Heart right ventricle (tissue), 16 donors: ENCODE measurements around the gene CNOT6L. TPM values are rescaled to one million over a fixed set of nuclear protein-coding genes. Genes with fewer than 3 reads are reported as not detected.

Source experiments
- ATAC-seq, 8 donors: fragments of 200-7000 bp; cut with Tn5 transposase; one replicate each; pipeline ENCODE4 v1.9.1; 2020; ENCODE audit warnings: mild to moderate bottlenecking in 8 of 8, moderate library complexity in 8 of 8, moderate number of reproducible peaks in 1 of 8
- DNase-seq, 2 donors: peaks; one replicate each; pipeline ENCODE4 v3.0.0-alpha.2; 2020
- H3K27ac ChIP-seq, 10 donors: fragments of 200-600 bp; sonication (generic) in 2 of 10; one replicate each; pipeline versions ENCODE4 v1.5.0 to v1.8.0; 2020 to 2022; ENCODE audit warnings: mild to moderate bottlenecking in 3 of 10
- H3K27me3 ChIP-seq, 7 donors: fragments of 200-600 bp; one replicate each; pipeline ENCODE4 v1.8.0; 2021 to 2022; ENCODE audit warnings: mild to moderate bottlenecking in 2 of 7
- H3K36me3 ChIP-seq, 9 donors: fragments of 200-600 bp; sonication (generic) in 1 of 9; one replicate each; pipeline versions ENCODE4 v1.5.0 to v1.8.0; 2020 to 2022; ENCODE audit warnings: mild to moderate bottlenecking in 2 of 9
- H3K4me1 ChIP-seq, 9 donors: fragments of 200-600 bp; sonication (generic) in 1 of 9; one replicate each; pipeline versions ENCODE4 v1.5.0 to v1.8.0; 2020 to 2022; ENCODE audit warnings: mild to moderate bottlenecking in 4 of 9
- H3K4me3 ChIP-seq, 10 donors: fragments of 200-600 bp; sonication (generic) in 2 of 10; one replicate each; pipeline versions ENCODE4 v1.5.0 to v1.8.0; 2020 to 2022; ENCODE audit warnings: mild to moderate bottlenecking in 7 of 10, moderate library complexity in 2 of 10
- H3K9me3 ChIP-seq, 11 donors: fragments of 200-600 bp in 10 of 11; sonication (generic) in 2 of 11; one replicate each; pipeline versions ENCODE4 v1.5.0 to v1.8.0; 2013 to 2022; ENCODE audit warnings: mild to moderate bottlenecking in 2 of 11, control low read depth in 1 of 11, moderate library complexity in 1 of 11
- CTCF ChIP-seq, 9 donors: fragments of 200-600 bp; sonication (generic) in 2 of 9; IDR thresholded peaks; one replicate each; pipeline versions ENCODE4 v1.5.0 to v1.8.0; 2021 to 2022; ENCODE audit warnings: antibody characterized with exemption in 9 of 9, mild to moderate bottlenecking in 5 of 9, moderate library complexity in 1 of 9
- WGBS, 2 donors: extraction: QIAGEN DNeasy Blood & Tissue Kit; methylation state at CpG; one replicate each; pipeline ENCODE4 v1.1.7; 2013; ENCODE audit warnings: inconsistent platforms in 1 of 2; 5-methylcytosine and 5-hydroxymethylcytosine counted together
- intact Hi-C, 10 donors: fragments of 100-400 bp; cut with DNase I; formaldehyde crosslinking; loops; one replicate each; pipeline versions ENCODE4 v1.11.1 to v1.14.2; 2022
- polyA plus RNA-seq, 2 donors: library from polyadenylated mRNA; stranded (reverse); fragments of 200-250 nt; gene quantifications; one replicate each; pipeline ENCODE4 v1.2.3, GENCODE V29; 2013
- total RNA-seq, 10 donors: library from RNA; stranded (reverse); fragmentation: NEBNext Ultra II Directional in 3 of 10; extraction: Animal tissue kit (Norgen Biotek cat#: 25700) in 3 of 10; gene quantifications; one replicate each; pipeline versions ENCODE4 v1.2.1 to v1.2.4, GENCODE V29; 2021 to 2023
- donor health status: Arrhythmogenic right ventricular cardiomyopathy.
- donor health status: ischemic (EF 13 %, LVEDD 7.1; RV severe dilation, severe dysfunction).
- donor health status: healthy with polysubstance abuse.
- donor health status: DM: no; HTN: yes; CAD: no.
- donor health status: DM: no; HTN: no; CAD: no.
- donor health status: ischemic (EF 25% LVEDD 6.9; RV normal size, moderate dysfunction).
- donor health status: ischemic (EF 25% LVEDD 5.7; RV mildly dilated, moderate dysfunction).
- donor health status: healthy.
- donor health status: DM: yes; HTN: yes; CAD: no.
- donor health status: Ischemic cardiomyopathy.
- donor health status: ischemic (EF 35%, LVEDD 5.7; RV mildly dilated, moderate dysfunction).
- donor health status: nonischemic (EF 11% LVEDD 7.7; RV severe dilation, severe dysfunction).
- donor health status: DM: yes; HTN: yes; CAD: no.
- donor health status: PGD.
- donor health status: ischemic (EF 29% LVEDD 5.4; RV normal size, mild dysfunction).
- donor health status: nonischemic (EF 23%, LVEDD 6.1; RV moderate dilation, normal function).

Gene CNOT6L
- total and polyA plus RNA-seq, 12 donors = 3.2 to 32.2 (median 23.2) TPM

- H3K4me1 ChIP-seq = no peaks in the 10 kb centered on the region
- DNase-seq = no peak
- peaks cover 0 to 29% (median 16%) of the 10 kb centered on the region in 11 donors for H3K9me3 ChIP-seq
- WGBS, 2 donors = 96 to 97% methylated on average over 1 of the region's 1 CpG
- intact Hi-C loops = loop anchor here in 1 of 10 donors (5.0 kb wide), 1 partner anchor 1630 kb away; no protein-coding TSS in a partner anchor
- no peak for ATAC-seq
- no peak overlapping the region for H3K27ac ChIP-seq
- no peak overlapping the region for H3K4me3 ChIP-seq
- H3K27me3 ChIP-seq = no peaks in the 10 kb centered on the region
- TF ChIP-seq CTCF (IDR thresholded peaks at IDR 0.05) = no peak
- peaks cover 0 to 85% (median 3%) of the 10 kb centered on the region in 9 donors for H3K36me3 ChIP-seq
Measured at GRCh38 chr4:77762531-77762930, 56.6 kb downstream of the CNOT6L start.

GRCh38 chr4:77761595-77761994 lies 57.6 kb downstream of the CNOT6L start:
- no peak for TF ChIP-seq CTCF (IDR thresholded peaks at IDR 0.05)
- Histone ChIP-seq H3K4me3 (no peak overlapping the region), H3K27me3 (no peaks in the 10 kb centered on the region), H3K36me3 (peaks cover 0 to 83% (median 3%) of the 10 kb centered on the region in 9 donors), H3K9me3 (peaks cover 0 to 29% (median 16%) of the 10 kb centered on the region in 11 donors), H3K27ac (no peak overlapping the region), H3K4me1 (no peaks in the 10 kb centered on the region)
- intact Hi-C loops = loop anchor here in 1 of 10 donors (5.0 kb wide), 1 partner anchor 1629 kb away; no protein-coding TSS in a partner anchor
- no peak for DNase-seq
- WGBS, 2 donors = 96 to 100% methylated on average over 1 of the region's 1 CpG
- ATAC-seq = no peak

- peaks cover 0 to 90% (median 13%) of the 10 kb centered on the region in 9 donors for H3K36me3 ChIP-seq
- H3K27ac ChIP-seq = no peak overlapping the region
- H3K4me1 ChIP-seq = no peaks in the 10 kb centered on the region
- ATAC-seq (no peak), DNase-seq (no peak)
- 100% methylated on average over 1 of the region's 1 CpG for WGBS, 2 donors
- TF ChIP-seq CTCF (IDR thresholded peaks at IDR 0.05) = no peak
- peaks cover 0 to 29% (median 16%) of the 10 kb centered on the region in 11 donors for H3K9me3 ChIP-seq
- H3K4me3 ChIP-seq = no peak overlapping the region
- intact Hi-C loops = loop anchor here in 1 of 10 donors (10.0 kb wide), 1 partner anchor 56 kb away; the partner anchor contains the start of gene CNOT6L
- no peaks in the 10 kb centered on the region for H3K27me3 ChIP-seq
Measured at GRCh38 chr4:77758804-77759203, 60.4 kb downstream of the CNOT6L start.

- H3K4me1 ChIP-seq = no peaks in the 10 kb centered on the region
- intact Hi-C loops = loop anchor here in 1 of 10 donors (10.0 kb wide), 1 partner anchor 63 kb away; the partner anchor contains the start of gene CNOT6L
- no peak overlapping the region for H3K4me3 ChIP-seq
- no peak overlapping the region for H3K27ac ChIP-seq
- no peaks in the 10 kb centered on the region for H3K27me3 ChIP-seq
- no peak for TF ChIP-seq CTCF (IDR thresholded peaks at IDR 0.05)
- DNase-seq (no peak), ATAC-seq (no peak)
- WGBS, 2 donors = 97 to 99% methylated on average over 2 of the region's 2 CpGs
- H3K9me3 ChIP-seq = peaks cover 0 to 23% (median 5%) of the 10 kb centered on the region in 11 donors
- H3K36me3 ChIP-seq = peaks cover 0 to 74% (median 12%) of the 10 kb centered on the region in 9 donors
Measured at GRCh38 chr4:77751764-77752163, 67.4 kb downstream of the CNOT6L start.
